HG03460 (cell line): ENCODE measurements around the gene RAB11B.
"Not testable (repeated sequence)": the region's sequence is repeated elsewhere in the genome, so short reads cannot be mapped to it uniquely, and the experiment has no call there.

ENCODE experiments used
- ATAC-seq: cut with Tn5 transposase; IDR thresholded peaks from one replicate; pipeline ENCODE4 v1.9.1; 2021; ENCODE audit not compliant: unreplicated experiment

The RAB11B gene

DNA sequence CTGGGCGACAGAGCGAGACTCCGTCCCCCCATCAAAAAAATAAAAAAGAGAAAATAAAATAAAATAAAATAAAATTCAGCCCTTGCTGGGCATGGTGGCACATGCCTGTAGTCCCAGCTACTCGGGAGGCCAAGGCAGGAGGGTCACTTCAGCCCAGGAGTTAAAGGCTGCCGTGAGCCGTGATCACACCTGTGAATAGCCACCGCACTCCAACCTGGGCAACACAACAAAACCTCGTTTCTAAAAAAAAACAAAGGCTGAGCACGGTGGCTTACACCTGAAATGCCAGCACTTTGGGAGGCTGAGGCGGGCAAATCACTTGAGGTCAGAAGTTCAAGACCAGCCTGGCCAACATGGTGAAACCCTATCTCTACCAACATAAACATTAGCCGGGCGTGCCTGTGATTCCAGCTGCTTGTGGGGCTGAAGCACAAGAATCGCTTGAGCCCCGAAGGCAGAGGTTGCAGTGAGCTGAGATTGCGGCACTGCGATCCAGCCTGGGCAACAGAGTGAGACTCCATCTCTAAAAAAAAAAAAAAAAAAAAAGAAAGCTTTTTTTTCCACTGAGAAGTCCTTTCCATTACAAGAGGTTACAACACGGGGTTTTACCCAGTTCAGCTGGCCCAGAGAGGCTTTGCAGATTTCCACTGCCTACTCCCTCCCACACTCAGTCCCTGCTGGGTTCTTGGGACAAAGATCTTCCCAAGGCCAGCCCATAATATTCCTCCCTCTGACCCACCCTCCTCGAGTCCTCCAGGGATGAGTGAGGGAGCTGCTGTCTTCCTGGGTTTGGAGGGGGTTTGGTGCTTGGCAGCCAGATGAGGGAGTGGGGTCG, 19.8 kb upstream of the RAB11B start:
- ATAC-seq: no peak

DNA sequence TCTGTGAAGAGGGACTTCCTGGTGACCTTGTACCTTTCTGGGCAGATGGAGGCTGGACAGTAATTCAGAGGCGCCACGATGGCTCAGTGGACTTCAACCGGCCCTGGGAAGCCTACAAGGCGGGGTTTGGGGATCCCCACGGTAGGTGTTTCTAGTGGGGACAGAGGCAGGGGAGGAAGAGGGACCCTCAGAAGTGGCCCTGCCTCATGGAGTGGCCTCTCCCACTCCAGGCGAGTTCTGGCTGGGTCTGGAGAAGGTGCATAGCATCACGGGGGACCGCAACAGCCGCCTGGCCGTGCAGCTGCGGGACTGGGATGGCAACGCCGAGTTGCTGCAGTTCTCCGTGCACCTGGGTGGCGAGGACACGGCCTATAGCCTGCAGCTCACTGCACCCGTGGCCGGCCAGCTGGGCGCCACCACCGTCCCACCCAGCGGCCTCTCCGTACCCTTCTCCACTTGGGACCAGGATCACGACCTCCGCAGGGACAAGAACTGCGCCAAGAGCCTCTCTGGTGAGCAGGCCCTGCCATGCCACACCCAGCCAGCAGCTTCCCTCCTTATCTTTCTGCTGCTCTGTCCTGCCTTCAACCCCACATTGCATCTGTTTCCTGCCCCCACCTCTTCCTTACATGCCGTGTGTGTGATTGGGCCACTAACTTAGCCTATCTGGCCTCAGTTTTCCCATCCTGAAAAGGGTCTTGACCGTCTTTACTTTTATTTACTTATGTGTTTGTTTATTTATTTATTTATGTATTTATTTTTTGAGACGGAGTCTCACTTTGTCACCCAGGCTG, 19.0 kb upstream of the RAB11B start:
- ATAC-seq: no peak

DNA sequence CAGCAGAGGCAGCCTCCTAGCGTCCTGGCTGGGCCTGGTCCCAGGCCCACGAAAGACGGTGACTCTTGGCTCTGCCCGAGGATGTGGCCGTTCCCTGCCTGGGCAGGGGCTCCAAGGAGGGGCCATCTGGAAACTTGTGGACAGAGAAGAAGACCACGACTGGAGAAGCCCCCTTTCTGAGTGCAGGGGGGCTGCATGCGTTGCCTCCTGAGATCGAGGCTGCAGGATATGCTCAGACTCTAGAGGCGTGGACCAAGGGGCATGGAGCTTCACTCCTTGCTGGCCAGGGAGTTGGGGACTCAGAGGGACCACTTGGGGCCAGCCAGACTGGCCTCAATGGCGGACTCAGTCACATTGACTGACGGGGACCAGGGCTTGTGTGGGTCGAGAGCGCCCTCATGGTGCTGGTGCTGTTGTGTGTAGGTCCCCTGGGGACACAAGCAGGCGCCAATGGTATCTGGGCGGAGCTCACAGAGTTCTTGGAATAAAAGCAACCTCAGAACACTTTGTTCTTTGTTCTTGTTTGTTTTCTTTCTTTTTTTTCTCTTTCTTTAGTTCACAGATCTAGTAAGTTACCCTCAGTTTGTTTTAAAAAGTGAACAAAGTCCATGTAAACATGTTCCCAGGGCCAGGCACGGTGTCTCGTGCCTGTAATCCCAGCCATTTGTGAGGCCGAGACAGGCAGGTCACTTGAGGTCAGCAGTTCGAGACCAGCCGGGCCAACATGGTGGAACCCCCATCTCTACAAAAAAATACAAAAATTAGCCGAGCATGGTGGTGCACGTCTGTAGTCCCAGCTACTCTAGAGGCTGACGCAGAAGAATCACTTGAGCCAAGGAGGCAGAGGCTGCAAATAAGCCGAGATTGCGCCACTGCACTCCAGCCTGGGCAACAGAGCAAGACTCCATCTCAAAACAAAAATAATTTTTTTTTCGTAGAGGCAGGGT, 16.0 kb upstream of the RAB11B start:
- ATAC-seq: no peak

DNA sequence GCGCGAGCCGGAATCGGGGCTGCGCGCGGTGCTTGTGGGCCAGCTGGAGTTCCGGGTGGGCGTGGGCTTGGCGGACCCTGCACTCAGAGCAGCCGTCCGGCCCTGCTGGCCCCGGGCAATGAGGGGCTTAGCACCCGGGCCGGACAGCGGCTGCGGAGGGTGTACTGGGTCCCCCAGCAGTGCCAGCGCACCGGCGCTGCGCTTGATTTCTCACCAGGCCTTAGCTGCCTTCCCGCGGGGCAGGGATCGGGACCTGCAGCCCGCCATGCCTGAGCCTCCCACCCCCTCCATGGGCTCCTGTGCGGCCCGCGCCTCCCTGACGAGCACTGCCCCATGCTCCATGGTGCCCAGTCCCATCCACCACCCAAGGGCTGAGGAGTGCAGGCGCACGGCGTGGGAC, 14.4 kb upstream of the RAB11B start:
- not testable (repeated sequence) for ATAC-seq

DNA sequence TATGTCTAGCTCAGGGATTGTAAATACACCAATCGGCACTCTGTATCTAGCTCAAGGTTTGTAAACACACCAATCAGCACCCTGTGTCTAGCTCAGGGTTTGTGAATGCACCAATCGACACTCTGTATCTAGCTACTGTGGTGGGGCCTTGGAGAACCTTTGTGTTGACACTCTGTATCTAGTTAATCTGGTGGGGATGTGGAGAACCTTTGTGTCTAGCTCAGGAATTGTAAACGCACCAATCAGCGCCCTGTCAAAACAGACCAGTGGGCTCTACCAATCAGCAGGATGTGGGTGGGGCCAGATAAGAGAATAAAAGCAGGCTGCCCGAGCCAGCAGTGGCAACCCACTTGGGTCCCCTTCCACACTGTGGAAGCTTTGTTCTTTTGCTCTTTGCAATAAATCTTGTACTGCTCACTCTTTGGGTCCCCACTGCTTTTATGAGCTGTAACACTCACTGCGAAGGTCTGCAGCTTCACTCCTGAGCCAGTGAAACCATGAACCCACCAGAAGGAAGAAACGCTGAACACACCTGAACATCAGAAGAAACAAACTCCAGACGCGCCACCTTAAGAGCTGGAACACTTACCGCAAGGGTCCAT, 13.7 kb upstream of the RAB11B start:
- ATAC-seq: not testable (repeated sequence)

DNA sequence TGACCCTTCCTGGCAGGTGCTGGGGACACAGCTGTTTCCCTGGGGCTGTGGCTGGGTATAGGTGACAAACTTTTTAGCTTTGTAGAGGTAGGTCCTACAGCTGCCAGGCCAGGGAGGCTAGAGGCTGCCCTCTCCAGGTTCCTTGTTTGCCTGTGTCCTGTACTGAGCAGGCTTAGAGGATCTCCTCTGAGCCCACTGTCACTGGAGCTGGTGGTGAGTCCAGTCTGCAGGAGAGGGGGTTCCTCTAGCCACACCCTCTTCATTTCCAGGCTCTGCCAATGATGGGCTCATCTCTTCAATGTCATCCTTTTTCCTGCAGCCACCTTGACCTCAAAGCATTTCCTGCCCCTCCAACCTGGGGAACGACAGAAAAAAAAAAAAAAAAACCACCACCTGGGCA, 12.6 kb upstream of the RAB11B start:
- ATAC-seq: no peak

DNA sequence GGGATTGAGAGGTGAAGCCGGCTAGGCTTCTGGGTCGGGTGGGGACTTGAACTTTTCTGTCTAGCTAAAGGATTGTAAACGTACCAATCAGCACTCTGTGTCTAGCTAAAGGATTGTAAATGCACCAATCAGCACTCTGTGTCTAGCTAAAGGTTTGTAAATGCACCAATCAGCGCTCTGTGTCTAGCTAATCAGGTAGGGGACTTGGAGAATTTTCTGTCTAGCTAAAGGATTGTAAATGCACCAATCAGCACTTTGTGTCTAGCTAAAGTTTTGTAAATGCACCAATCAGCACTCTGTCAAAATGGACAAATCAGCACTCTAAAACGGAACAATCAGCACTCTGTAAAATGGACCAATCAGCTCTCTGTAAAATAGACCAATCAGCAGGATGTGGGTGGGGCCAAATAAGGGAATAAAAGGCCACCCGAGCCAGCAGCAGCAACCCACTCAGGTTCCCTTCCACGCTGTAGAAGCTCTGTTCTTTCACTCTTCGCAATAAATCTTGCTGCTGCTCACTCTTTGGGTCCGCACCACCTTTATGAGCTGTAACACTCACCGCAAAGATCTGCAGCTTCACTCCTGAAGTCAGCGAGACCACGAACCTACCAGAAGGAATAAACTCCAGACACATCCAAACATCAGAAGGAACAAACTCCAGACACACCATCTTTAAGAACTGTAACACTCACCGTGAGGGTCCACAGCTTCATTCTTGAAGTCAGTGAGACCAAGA, 10.8 kb upstream of the RAB11B start:
- not testable (repeated sequence) for ATAC-seq

DNA sequence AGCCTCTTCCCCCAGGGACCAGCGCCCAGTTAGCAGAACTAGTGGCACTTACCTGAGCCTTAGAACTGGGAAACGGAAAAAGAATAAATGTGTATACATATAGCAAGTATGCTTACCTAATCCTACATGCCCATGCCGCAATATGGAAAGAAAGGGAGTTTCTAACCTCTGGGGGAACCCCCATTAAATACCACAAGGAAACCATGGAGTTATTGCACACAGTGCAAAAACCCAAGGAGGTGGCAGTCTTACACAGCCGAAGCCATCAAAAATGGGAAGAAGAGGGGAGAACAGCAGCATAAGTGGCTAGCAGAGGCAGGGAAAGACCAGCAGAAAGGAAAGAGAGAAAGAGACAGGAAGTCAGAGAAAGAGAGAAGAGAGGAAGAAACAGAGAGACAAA, 5.6 kb upstream of the RAB11B start:
- ATAC-seq: not testable (repeated sequence)

DNA sequence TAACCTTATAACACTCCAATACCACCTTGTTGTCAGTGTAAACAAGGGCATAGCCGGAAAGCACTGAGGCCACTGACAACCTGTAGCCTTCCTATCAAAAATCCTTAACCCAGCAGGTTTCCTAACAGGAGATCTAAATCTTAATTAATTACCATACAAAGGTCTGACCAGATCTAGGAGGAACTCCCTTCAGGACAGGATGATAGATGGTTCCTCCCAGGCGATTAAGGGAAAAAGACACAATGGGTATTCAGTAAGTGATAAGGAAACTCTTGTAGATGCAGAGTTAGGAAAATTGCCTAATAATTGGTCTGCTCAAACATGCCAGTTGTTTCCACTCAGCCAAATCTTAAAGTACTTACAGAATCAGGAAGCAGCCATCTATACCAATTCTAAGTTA, 5.1 kb upstream of the RAB11B start:
- not testable (repeated sequence) for ATAC-seq

DNA sequence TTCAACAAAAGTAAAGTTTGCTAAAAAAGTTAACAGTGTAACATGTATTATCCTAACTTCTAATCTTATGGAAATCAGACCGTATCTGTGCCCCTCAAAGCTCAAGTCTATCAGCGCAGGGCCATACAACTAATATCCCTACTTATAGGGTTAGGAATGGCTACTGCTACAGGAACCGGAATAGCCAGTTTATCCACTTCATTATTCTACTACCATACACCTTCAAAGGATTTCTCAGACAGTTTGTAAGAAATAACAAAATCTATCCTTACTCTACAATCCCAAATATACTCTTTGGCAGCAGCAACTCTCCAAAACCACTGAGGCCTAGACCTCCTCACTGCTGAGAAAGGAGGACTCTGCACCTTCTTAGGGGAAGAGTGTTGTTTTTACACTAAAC, 4.6 kb upstream of the RAB11B start:
- ATAC-seq: not testable (repeated sequence)

DNA sequence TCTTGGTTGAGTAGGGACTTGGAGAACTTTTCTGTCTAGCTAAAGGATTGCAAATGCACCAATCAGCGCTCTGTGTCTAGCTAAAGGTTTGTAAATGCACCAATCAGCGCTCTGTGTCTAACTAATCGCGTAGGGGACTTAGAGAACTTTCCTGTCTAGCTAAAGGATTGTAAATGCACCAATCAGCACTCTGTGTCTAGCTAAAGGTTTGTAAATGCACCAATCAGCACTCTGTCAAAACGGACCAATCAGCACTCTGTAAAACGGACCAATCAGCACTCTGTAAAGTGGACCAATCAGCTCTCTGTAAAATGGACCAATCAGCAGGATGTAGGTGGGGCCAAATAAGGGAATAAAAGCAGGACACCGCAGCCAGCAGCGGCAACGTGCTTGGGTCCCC, 3.7 kb upstream of the RAB11B start:
- ATAC-seq: not testable (repeated sequence)

DNA sequence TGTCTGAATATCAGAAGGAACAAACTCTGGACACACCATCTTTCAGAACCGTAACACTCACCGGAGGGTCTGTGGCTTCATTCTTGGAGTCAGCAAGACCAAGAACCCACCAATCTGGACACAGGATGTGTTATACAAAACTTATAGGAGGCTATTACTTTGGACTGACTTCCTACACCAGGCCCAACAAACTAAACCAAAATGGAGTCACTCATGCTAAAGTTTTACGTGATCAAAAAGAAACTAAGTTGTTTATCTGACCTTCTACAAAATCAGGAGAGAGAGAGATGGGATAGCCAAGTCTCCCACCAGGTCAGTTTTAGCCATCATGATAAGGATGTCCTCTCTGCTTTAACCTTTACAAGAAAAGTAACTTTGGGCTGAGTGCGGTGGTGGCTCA, 3.2 kb upstream of the RAB11B start:
- ATAC-seq: no peak

DNA sequence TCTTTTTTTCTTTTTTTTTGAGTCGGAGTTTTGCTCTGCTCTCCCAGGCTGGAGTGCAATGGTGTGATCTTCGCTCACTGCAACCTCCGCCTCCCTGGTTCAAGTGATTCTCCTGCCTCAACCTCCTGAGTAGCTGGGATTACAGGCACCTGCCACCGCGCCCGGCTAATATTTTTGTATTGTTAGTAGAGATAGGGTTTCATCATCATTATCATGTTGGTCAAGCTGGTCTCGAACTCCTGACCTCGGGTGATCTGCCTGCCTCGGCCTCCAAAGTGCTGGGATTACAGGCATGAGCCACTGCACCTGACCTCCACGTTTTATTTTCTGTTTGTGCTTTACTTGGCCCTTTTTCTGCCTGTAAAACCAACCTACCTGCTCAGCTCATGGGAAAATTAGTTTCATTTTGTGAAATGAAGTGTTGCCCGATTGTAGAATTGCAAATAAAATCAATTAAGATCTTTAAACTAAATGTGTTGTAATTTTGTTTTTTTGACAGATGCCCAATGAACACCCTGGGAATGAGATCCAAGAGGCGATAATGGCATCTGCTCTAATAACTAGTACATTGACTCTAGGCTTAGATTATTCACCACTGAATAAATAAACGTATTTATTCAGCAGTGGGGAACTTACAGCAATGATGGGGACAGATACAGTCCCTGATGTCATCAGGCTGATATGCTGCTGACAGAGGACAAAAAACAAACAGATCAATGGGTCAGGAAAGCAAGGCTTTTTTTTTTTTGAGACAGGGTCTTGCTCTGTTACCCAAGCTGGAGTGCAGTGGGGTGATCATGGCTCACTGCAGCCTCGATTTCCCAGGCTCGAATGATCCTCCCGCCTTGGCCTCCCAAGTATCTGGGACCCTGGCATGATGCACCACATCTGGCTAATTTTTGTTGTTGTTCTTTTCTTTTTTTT, 2.2 kb upstream of the RAB11B start:
- ATAC-seq: no peak

DNA sequence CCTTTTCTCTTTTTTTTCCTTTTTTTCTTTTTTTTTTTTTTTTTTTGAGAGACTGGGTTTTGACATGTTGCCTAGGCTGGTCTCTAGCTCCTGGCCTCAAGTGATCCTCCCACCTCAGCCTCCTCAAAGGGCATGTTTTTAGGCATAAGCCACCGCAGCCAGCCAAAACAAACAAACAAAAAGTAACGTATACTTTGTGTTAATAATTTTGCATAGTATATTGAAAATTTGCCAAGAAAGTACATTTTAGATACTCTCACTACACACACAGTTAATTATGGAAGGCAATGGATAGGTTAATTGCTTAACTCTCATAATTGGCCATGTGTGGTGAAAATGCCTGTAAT, 1.6 kb upstream of the RAB11B start:
- ATAC-seq: no peak

DNA sequence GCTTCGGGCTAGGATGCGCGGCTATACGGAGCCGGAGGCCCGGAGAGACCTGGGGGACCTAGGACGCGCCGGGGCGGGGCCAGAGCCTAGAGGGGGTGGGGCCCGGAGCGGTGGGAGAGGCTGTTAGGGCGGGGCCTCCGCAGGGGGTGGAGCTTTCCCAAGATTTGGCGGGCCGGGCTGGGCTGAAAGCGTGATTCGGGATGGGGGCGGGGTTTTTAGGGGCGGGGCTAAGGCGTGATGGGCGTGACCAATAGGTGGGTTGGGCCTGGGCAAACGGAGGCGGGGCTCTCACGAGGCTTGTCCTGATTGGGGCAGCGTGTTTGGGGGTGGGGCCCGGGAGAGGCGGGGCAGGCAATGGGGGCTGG, 439 bp downstream of the RAB11B start:
- ATAC-seq: peak; percentile 39

DNA sequence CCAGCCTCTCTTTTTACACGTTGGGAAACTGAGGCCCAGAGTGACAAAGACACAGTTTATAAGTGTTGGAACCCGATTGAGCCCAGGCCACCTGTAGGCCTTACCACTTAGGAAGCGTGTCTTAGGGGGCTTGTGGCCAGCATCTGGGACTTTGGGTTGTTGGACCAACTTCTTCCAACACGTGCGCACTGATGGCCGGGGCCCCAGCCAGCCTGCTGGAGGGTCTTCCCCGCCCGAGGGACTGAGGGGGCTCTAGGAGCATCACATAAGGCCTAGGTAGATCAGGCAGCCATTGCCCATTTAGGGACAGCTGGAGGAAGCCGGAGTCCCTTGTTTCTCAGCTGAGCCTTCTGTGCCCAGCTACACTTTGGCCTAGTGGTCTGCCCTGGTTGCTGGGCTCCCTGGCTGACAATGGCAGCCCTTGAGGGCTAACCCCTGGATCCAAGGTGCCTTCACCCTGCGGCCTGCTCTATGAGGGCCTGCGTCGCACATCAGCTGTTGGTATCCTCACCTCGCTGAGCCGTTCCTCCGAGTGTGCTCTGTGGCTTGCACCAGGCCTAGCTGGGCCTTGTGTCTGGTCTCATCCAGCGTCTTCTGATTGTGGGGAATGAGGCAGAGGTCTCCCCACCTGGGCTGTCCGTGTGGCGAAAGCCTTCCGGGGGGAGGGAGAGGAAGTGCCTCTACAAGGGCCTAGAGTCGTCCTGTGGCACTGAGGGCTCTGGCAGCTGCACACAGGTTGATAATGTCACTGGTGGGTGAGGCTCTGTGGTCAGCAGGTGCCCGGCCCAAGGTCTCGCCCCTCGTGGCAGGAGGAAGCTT, 1.2 kb downstream of the RAB11B start:
- ATAC-seq: no peak

DNA sequence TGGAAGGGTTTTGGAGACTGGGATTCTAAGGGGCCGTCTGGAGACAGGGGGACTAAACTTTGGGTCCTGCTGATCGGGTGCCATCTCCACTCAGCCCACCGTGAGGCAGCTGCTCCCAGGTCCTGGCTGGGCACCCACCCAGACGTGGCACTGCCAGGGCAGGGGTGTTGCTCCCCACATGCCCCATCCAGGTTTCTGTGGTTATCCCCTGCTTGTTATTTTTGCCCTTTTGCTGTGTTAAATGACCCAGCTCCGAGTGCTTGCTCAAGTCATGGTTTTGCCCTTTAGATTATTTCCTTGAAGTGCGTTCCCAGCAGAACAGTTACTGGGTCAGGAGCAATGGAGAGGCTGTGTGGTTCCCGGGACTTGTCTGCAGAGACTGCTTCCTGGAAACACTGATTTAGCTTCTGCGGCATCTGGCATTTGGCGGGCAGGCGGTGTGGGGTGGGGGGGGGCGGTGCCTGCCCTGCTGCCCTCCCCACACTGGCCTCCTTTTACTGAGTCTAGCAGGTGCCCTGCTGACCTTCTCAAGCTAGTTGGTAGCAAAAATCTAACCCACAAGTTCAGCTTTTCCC, 1.9 kb downstream of the RAB11B start:
- no peak for ATAC-seq
